Stomach (tissue), 4 donors: ENCODE results near the gene NFYB.
"Not testable (repeated sequence)": the region's sequence is repeated elsewhere in the genome, so short reads cannot be mapped to it uniquely, and the experiment has no call there.

Experiments
- CTCF ChIP-seq, 7 experiments: fragments of 450-650 bp in 4 of 7; fragments of 200-600 bp in 3 of 7; sonication (generic) in 3 of 7; IDR thresholded peaks; one replicate each; pipeline ENCODE4 v1.5.1; 2016 to 2019; ENCODE audit warnings: antibody characterized with exemption in 7 of 7, control low read depth in 2 of 7, mild to moderate bottlenecking in 1 of 7
- POLR2AphosphoS5 ChIP-seq, 3 donors: sonication (generic); formaldehyde crosslinking; IDR thresholded peaks; one replicate each; pipeline ENCODE4 v1.6.1; 2016; ENCODE audit warnings: antibody characterized with exemption in 3 of 3

- not testable (repeated sequence) for TF ChIP-seq CTCF, POLR2AphosphoS5 (IDR thresholded peaks at IDR 0.05)
Measured at GRCh38 chr12:104163028-104163427, 25.0 kb upstream of the NFYB start.
